MV-4-11 (cell line): Measurements from ENCODE around the gene PTPN14.

Experiments
- DNase-seq: peaks from one replicate; lab custom pipeline; 2025; lab: John Stamatoyannopoulos, UW

PTPN14 gene

GRCh38 chr1:214425716-214426425 is 125.5 kb downstream of the PTPN14 start:
- no peak for DNase-seq

- DNase-seq = no peak
These were observed 126.3 kb downstream of the PTPN14 start for GRCh38 chr1:214425101-214425500.

- DNase-seq = no peak
These were observed 128.4 kb downstream of the PTPN14 start for GRCh38 chr1:214423045-214423444.

- DNase-seq = no peak
These were observed 129.2 kb downstream of the PTPN14 start for GRCh38 chr1:214422137-214422671.

- DNase-seq = peak; percentile 11
These were observed 130.6 kb downstream of the PTPN14 start for GRCh38 chr1:214420833-214421232.

GRCh38 chr1:214420341-214420740 is 131.1 kb downstream of the PTPN14 start:
- no peak for DNase-seq

GRCh38 chr1:214419650-214420049 is 131.8 kb downstream of the PTPN14 start:
- DNase-seq = no peak

- no peak for DNase-seq
These were observed 133.0 kb downstream of the PTPN14 start for GRCh38 chr1:214418391-214418790.

- DNase-seq = no peak
These were observed 133.7 kb downstream of the PTPN14 start for GRCh38 chr1:214417545-214418210.

GRCh38 chr1:214416858-214417257 is 134.5 kb downstream of the PTPN14 start:
- no peak for DNase-seq

GRCh38 chr1:214416417-214416816 is 135.0 kb downstream of the PTPN14 start:
- no peak for DNase-seq

GRCh38 chr1:214415131-214415530 is 136.3 kb downstream of the PTPN14 start:
- no peak for DNase-seq

- DNase-seq = no peak
These were observed 136.7 kb downstream of the PTPN14 start for GRCh38 chr1:214414691-214415090.

- DNase-seq = no peak
These were observed 138.1 kb downstream of the PTPN14 start for GRCh38 chr1:214413315-214413714.

- DNase-seq = no peak
These were observed 146.7 kb downstream of the PTPN14 start for GRCh38 chr1:214404571-214405213.

- DNase-seq = peak; percentile 89
These were observed 147.2 kb downstream of the PTPN14 start for GRCh38 chr1:214404154-214404553.

- DNase-seq = no peak
These were observed 148.0 kb downstream of the PTPN14 start for GRCh38 chr1:214403431-214403830.

- peak; percentile 52 for DNase-seq
These were observed 148.8 kb downstream of the PTPN14 start for GRCh38 chr1:214402613-214403083.

- no peak for DNase-seq
These were observed 149.7 kb downstream of the PTPN14 start for GRCh38 chr1:214401666-214402065.

- no peak for DNase-seq
These were observed 151.3 kb downstream of the PTPN14 start for GRCh38 chr1:214400131-214400530.

GRCh38 chr1:214398490-214398889 is 152.9 kb downstream of the PTPN14 start:
- DNase-seq = no peak

- DNase-seq = no peak
These were observed 153.9 kb downstream of the PTPN14 start for GRCh38 chr1:214397497-214397896.

GRCh38 chr1:214396330-214396729 is 155.1 kb downstream of the PTPN14 start:
- no peak for DNase-seq
